Neural cell (in vitro differentiated cells): ENCODE results near the gene LRRC8D.

Source experiments
- EP300 ChIP-seq: fragments of 450-650 bp; conservative IDR thresholded peaks from 2 replicates; pipeline ENCODE4 v1.6.1; 2014; ENCODE audit warnings: antibody characterized with exemption, mild to moderate bottlenecking, moderate library complexity; ENCODE audit not compliant: poor library complexity, severe bottlenecking
- EZH2 ChIP-seq: fragments of 200-600, 300-800 bp; shearing (Covaris generic), sonication (generic); IDR thresholded peaks from 2 replicates; pipeline ENCODE4 v1.6.1; 2014; ENCODE audit warnings: antibody characterized with exemption, low read length, borderline replicate concordance, mild to moderate bottlenecking; ENCODE audit not compliant: insufficient read depth, poor library complexity, severe bottlenecking
- POLR2AphosphoS5 ChIP-seq: IDR thresholded peaks from 2 replicates; pipeline ENCODE4 v1.6.1; 2012
- RAD21 ChIP-seq: fragments of 450-650 bp; conservative IDR thresholded peaks from 2 replicates; pipeline ENCODE4 v1.6.1; 2014; ENCODE audit warnings: antibody characterized with exemption, mild to moderate bottlenecking, moderate library complexity
- TAF1 ChIP-seq: IDR thresholded peaks from 2 replicates; pipeline ENCODE4 v1.6.1; 2012; ENCODE audit warnings: low read depth
- TF ChIP-seq, protein P1 (sequence below): fragments of 450-650 bp; IDR thresholded peaks from 2 replicates; pipeline ENCODE4 v1.5.1; 2014; ENCODE audit warnings: antibody characterized with exemption, mild to moderate bottlenecking, moderate library complexity; ENCODE audit not compliant: poor library complexity, severe bottlenecking

DNA sequence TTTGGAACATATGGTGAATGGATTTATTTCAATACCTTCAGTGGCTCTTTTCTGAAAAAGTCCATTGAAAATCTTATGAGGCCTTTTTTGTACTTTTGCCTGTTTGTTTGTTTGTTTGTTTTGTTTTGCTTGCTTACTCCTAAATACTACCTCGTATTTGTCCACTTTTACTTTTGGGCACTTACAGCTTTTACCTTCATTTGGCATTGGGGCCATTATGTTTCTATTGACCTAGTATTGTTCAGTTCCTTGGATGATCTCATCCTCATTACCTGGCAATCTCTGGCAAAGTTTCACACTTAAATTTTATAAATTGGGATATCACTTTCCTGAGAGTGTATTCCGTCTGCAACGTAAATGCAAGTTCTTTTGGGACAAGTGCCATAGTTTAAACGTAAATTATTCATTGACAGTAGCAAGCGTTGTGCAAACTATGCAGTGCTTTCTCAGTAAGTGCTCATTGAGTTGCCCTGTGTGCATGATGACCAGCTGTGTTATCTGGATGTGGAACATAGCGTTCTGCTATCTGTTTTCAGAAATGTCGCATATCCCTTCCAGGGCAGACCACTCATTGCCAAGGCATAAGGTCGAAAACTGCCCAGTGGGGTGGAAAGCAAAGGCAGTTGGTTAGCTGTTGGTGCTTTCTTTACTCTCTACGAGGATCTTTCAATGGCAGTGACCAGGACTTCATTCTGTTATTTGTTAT lies 51.1 kb downstream of the LRRC8D start:
- TF ChIP-seq EZH2: no peak
- TF ChIP-seq RAD21: no peak
- no peak for TF ChIP-seq EP300
- TF ChIP-seq, protein P1, sequence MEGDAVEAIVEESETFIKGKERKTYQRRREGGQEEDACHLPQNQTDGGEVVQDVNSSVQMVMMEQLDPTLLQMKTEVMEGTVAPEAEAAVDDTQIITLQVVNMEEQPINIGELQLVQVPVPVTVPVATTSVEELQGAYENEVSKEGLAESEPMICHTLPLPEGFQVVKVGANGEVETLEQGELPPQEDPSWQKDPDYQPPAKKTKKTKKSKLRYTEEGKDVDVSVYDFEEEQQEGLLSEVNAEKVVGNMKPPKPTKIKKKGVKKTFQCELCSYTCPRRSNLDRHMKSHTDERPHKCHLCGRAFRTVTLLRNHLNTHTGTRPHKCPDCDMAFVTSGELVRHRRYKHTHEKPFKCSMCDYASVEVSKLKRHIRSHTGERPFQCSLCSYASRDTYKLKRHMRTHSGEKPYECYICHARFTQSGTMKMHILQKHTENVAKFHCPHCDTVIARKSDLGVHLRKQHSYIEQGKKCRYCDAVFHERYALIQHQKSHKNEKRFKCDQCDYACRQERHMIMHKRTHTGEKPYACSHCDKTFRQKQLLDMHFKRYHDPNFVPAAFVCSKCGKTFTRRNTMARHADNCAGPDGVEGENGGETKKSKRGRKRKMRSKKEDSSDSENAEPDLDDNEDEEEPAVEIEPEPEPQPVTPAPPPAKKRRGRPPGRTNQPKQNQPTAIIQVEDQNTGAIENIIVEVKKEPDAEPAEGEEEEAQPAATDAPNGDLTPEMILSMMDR: no peak
- no peak for TF ChIP-seq TAF1
- no peak for TF ChIP-seq POLR2AphosphoS5
